Liver (tissue), 9 donors: ENCODE data around the gene ERBB4. TPM values are rescaled to one million over a fixed set of nuclear protein-coding genes. Genes with fewer than 3 reads are reported as not detected.

Experiments
- DNase-seq: peaks from one replicate; pipeline ENCODE4 v3.0.0-alpha.2; 2017; ENCODE audit warnings: low spot score
- H3K27ac ChIP-seq, 2 donors: one replicate each; pipeline ENCODE4 v1.7.0; 2013; ENCODE audit warnings: inconsistent platforms in 2 of 2, low read length in 2 of 2, control low read depth in 1 of 2, low read depth in 1 of 2, mild to moderate bottlenecking in 1 of 2
- H3K27me3 ChIP-seq, 4 donors: one replicate each; pipeline versions ENCODE4 v1.6.1 to v1.7.0; 2013; ENCODE audit warnings: low read length in 3 of 4, inconsistent platforms in 1 of 4, mild to moderate bottlenecking in 1 of 4, moderate library complexity in 1 of 4; ENCODE audit not compliant: control insufficient read depth in 4 of 4, insufficient read depth in 4 of 4
- H3K36me3 ChIP-seq, 4 donors: one replicate each; pipeline versions ENCODE4 v1.6.1 to v1.7.0; 2013; ENCODE audit warnings: low read length in 3 of 4, mild to moderate bottlenecking in 3 of 4, low read depth in 1 of 4, moderate library complexity in 1 of 4; ENCODE audit not compliant: control insufficient read depth in 4 of 4, insufficient read depth in 3 of 4
- H3K4me1 ChIP-seq, 4 donors: one replicate each; pipeline versions ENCODE4 v1.6.1 to v1.7.0; 2013; ENCODE audit warnings: low read length in 3 of 4, mild to moderate bottlenecking in 3 of 4, moderate library complexity in 1 of 4; ENCODE audit not compliant: control insufficient read depth in 4 of 4, insufficient read depth in 4 of 4
- H3K4me3 ChIP-seq, 3 donors: one replicate each; pipeline versions ENCODE4 v1.6.1 to v1.7.0; 2013; ENCODE audit warnings: low read length in 3 of 3, control low read depth in 1 of 3, low read depth in 1 of 3, mild to moderate bottlenecking in 1 of 3
- H3K9ac ChIP-seq, 2 donors: one replicate each; pipeline ENCODE4 v1.7.0; 2013; ENCODE audit warnings: low read length in 2 of 2, mild to moderate bottlenecking in 2 of 2, moderate library complexity in 2 of 2, control low read depth in 1 of 2, low read depth in 1 of 2
- H3K9me3 ChIP-seq, 4 donors: one replicate each; pipeline versions ENCODE4 v1.6.1 to v1.7.0; 2013; ENCODE audit warnings: low read length in 3 of 4; ENCODE audit not compliant: control insufficient read depth in 4 of 4
- ATF3 ChIP-seq: IDR thresholded peaks from 2 replicates; pipeline ENCODE4 v1.6.1; 2016; ENCODE audit warnings: antibody characterized with exemption
- EGR1 ChIP-seq, 2 donors: IDR thresholded peaks; 2 replicates each; pipeline ENCODE4 v1.6.1; 2016 to 2018; ENCODE audit warnings: antibody characterized with exemption in 2 of 2, low read depth in 2 of 2
- FOXA1 ChIP-seq: IDR thresholded peaks from 2 replicates; pipeline ENCODE4 v1.6.1; 2016; ENCODE audit warnings: antibody characterized with exemption
- FOXA2 ChIP-seq: IDR thresholded peaks from 2 replicates; pipeline ENCODE4 v1.6.1; 2016; ENCODE audit warnings: antibody characterized with exemption
- GABPA ChIP-seq, 2 donors: IDR thresholded peaks in 1 of 2; conservative IDR thresholded peaks in 1 of 2; 2 replicates each; pipeline ENCODE4 v1.6.1; 2016; ENCODE audit warnings: antibody characterized with exemption in 2 of 2, mild to moderate bottlenecking in 1 of 2, moderate library complexity in 1 of 2
- HNF4A ChIP-seq, 2 donors: conservative IDR thresholded peaks; 2 replicates each; pipeline ENCODE4 v1.6.1; 2016; ENCODE audit warnings: antibody characterized with exemption in 2 of 2, mild to moderate bottlenecking in 2 of 2
- HNF4G ChIP-seq: IDR thresholded peaks from 2 replicates; pipeline ENCODE4 v1.6.1; 2016; ENCODE audit warnings: antibody characterized with exemption
- JUND ChIP-seq, 2 donors: IDR thresholded peaks; 2 replicates each; pipeline ENCODE4 v1.6.1; 2016; ENCODE audit warnings: antibody characterized with exemption in 2 of 2
- MAX ChIP-seq: IDR thresholded peaks from 2 replicates; pipeline ENCODE4 v1.6.1; 2016; ENCODE audit warnings: antibody characterized with exemption
- NR2F2 ChIP-seq: IDR thresholded peaks from 2 replicates; pipeline ENCODE4 v1.6.1; 2016; ENCODE audit warnings: antibody characterized with exemption
- RAD21 ChIP-seq, 2 donors: IDR thresholded peaks; 2 replicates each; pipeline ENCODE4 v1.6.1; 2016; ENCODE audit warnings: antibody characterized with exemption in 2 of 2, mild to moderate bottlenecking in 2 of 2
- REST ChIP-seq: IDR thresholded peaks from 2 replicates; pipeline ENCODE4 v1.6.1; 2016; ENCODE audit warnings: antibody characterized with exemption, mild to moderate bottlenecking
- RXRA ChIP-seq, 2 donors: IDR thresholded peaks; 2 replicates each; pipeline ENCODE4 v1.6.1; 2017 to 2018; ENCODE audit warnings: antibody characterized with exemption in 2 of 2, mild to moderate bottlenecking in 1 of 2
- SP1 ChIP-seq: IDR thresholded peaks from 2 replicates; pipeline ENCODE4 v1.6.1; 2018; ENCODE audit warnings: antibody characterized with exemption, mild to moderate bottlenecking
- TAF1 ChIP-seq: conservative IDR thresholded peaks from 2 replicates; pipeline ENCODE4 v1.6.1; 2016; ENCODE audit warnings: antibody characterized with exemption, mild to moderate bottlenecking
- YY1 ChIP-seq: IDR thresholded peaks from 2 replicates; pipeline ENCODE4 v1.6.1; 2016; ENCODE audit warnings: antibody characterized with exemption, mild to moderate bottlenecking
- ZBTB33 ChIP-seq: IDR thresholded peaks from 2 replicates; pipeline ENCODE4 v1.6.1; 2016; ENCODE audit warnings: antibody characterized with exemption
- WGBS: extraction: QIAGEN DNeasy Blood & Tissue Kit; methylation state at CpG from one replicate; pipeline ENCODE4 v1.1.7; 2013; 5-methylcytosine and 5-hydroxymethylcytosine counted together
- polyA plus RNA-seq, 2 donors: library from polyadenylated mRNA; stranded (reverse) in 1 of 2; unstranded in 1 of 2; fragments of 200-250 nt in 1 of 2; fragments of >200 nt in 1 of 2; fragmentation: Nextera tagmentation in 1 of 2; extraction: Ambion mirVana in 1 of 2; gene quantifications; one replicate each; pipeline versions ENCODE4 v1.2.1 to v1.2.3, GENCODE V29; 2013 to 2015
- total RNA-seq, 2 donors: library from RNA; depleted of rRNA; stranded (reverse); fragments of >200 nt; gene quantifications; one replicate each; pipeline ENCODE4 v1.2.3, GENCODE V29; 2014
- TF ChIP-seq, protein P1 (sequence below): fragments of 150-350 bp; IDR thresholded peaks from 2 replicates; pipeline ENCODE4 v1.5.1; 2017; ENCODE audit warnings: improper control_type of control experiment, low read depth, low read length; ENCODE audit not compliant: missing input control
- donor health status: healthy.
- donor health status: healthy.
- donor health status: healthy.
- donor health status: healthy.
- donor health status: healthy.

ERBB4 gene
- total and polyA plus RNA-seq, 4 donors = 0.03 to 0.42 TPM; not detected in 2

GRCh38 chr2:212028798-212029394 lies 509.7 kb downstream of the ERBB4 start:
- no peaks in the 10 kb centered on the region for H3K27me3 ChIP-seq
- no peak overlapping the region for H3K27ac ChIP-seq
- no peaks in the 10 kb centered on the region for H3K9me3 ChIP-seq
- H3K4me3 ChIP-seq = no peak overlapping the region
- no peak overlapping the region for H3K9ac ChIP-seq
- no peaks in the 10 kb centered on the region for H3K36me3 ChIP-seq
- 53% methylated on average over 5 of the region's 5 CpGs for WGBS
- no peak for DNase-seq
- TF ChIP-seq TAF1 (no peak), REST (no peak), FOXA1 (no peak), NR2F2 (no peak), HNF4G (no peak), ZBTB33 (no peak), MAX (no peak), RXRA (IDR thresholded peaks at IDR 0.05) (no peak), HNF4A (conservative IDR thresholded peaks at IDR 0.05) (no peak), YY1 (no peak), ATF3 (no peak), EGR1 (IDR thresholded peaks at IDR 0.05; ENCODE audit: low read depth in 2 of 2) (no peak), FOXA2 (no peak), RAD21 (IDR thresholded peaks at IDR 0.05) (no peak), SP1 (no peak), JUND (IDR thresholded peaks at IDR 0.05) (no peak), GABPA (IDR thresholded peaks at IDR 0.05 in 1 of 2, conservative IDR thresholded peaks at IDR 0.05 in 1 of 2) (no peak)
- TF ChIP-seq, protein P1, sequence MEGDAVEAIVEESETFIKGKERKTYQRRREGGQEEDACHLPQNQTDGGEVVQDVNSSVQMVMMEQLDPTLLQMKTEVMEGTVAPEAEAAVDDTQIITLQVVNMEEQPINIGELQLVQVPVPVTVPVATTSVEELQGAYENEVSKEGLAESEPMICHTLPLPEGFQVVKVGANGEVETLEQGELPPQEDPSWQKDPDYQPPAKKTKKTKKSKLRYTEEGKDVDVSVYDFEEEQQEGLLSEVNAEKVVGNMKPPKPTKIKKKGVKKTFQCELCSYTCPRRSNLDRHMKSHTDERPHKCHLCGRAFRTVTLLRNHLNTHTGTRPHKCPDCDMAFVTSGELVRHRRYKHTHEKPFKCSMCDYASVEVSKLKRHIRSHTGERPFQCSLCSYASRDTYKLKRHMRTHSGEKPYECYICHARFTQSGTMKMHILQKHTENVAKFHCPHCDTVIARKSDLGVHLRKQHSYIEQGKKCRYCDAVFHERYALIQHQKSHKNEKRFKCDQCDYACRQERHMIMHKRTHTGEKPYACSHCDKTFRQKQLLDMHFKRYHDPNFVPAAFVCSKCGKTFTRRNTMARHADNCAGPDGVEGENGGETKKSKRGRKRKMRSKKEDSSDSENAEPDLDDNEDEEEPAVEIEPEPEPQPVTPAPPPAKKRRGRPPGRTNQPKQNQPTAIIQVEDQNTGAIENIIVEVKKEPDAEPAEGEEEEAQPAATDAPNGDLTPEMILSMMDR = no peak
- H3K4me1 ChIP-seq = no peaks in the 10 kb centered on the region
